Gastrocnemius medialis (tissue), 4 donors: Measurements from ENCODE around the gene PLXNA2. TPM values are rescaled to one million over a fixed set of nuclear protein-coding genes. Genes with fewer than 3 reads are reported as not detected.

Experiments used
- ATAC-seq, 2 donors: fragments of 150-250 bp; one replicate each; pipeline ENCODE4 v1.9.1; 2016
- DNase-seq, 2 donors: peaks; one replicate each; pipeline ENCODE4 v3.0.0-alpha.2; 2019
- H3K27ac ChIP-seq, 4 donors: fragments of 200-600 bp; sonication (generic); 1 replicate in 1 of 4; 2 replicates in 3 of 4; pipeline ENCODE4 v1.5.1; 2016 to 2018; ENCODE audit warnings: mild to moderate bottlenecking in 2 of 4, moderate library complexity in 1 of 4
- H3K27me3 ChIP-seq, 3 donors: fragments of 200-600 bp; sonication (generic) in 2 of 3; 1 replicate in 1 of 3; 2 replicates in 2 of 3; pipeline versions ENCODE4 v1.5.1 to v1.6.0; 2016 to 2019; ENCODE audit warnings: mild to moderate bottlenecking in 1 of 3, moderate library complexity in 1 of 3
- H3K36me3 ChIP-seq, 2 donors: fragments of 200-600 bp; sonication (generic) in 1 of 2; one replicate each; pipeline ENCODE4 v1.5.1; 2017 to 2018
- H3K4me1 ChIP-seq, 2 donors: fragments of 200-600 bp; sonication (generic) in 1 of 2; one replicate each; pipeline ENCODE4 v1.5.1; 2016 to 2017; ENCODE audit warnings: mild to moderate bottlenecking in 2 of 2
- H3K4me3 ChIP-seq, 4 donors: fragments of 200-600 bp; sonication (generic) in 3 of 4; 1 replicate in 1 of 4; 2 replicates in 3 of 4; pipeline ENCODE4 v1.5.1; 2016 to 2019; ENCODE audit warnings: mild to moderate bottlenecking in 2 of 4
- H3K9me3 ChIP-seq, 3 donors: fragments of 200-600 bp; sonication (generic) in 2 of 3; 1 replicate in 1 of 3; 2 replicates in 2 of 3; pipeline ENCODE4 v1.5.1; 2016 to 2019
- POLR2A ChIP-seq, 2 donors: fragments of 450-650 bp; IDR thresholded peaks; one replicate each; pipeline ENCODE4 v1.6.1; 2017; ENCODE audit warnings: antibody characterized with exemption in 2 of 2, mild to moderate bottlenecking in 2 of 2, moderate library complexity in 2 of 2
- in situ Hi-C, 4 donors: fragments of 200-750 bp; cut with MboI; loops; one replicate each; pipeline versions ENCODE4 v1.15.0 to v1.8.0; 2017; ENCODE audit warnings: low sequenced_read_pairs in 4 of 4
- intact Hi-C: fragments of 100-400 bp; cut with DNase I; formaldehyde crosslinking; loops from one replicate; pipeline ENCODE4 v1.15.1; 2023; ENCODE audit warnings: low total_unique reads
- total RNA-seq, 4 donors: library from RNA; depleted of rRNA; stranded (reverse); fragments of >200 nt; gene quantifications; one replicate each; pipeline versions ENCODE4 v1.1.0 to v1.2.3, GENCODE V29; 2016
- TF ChIP-seq, protein P1 (sequence below), 5 experiments: fragments of 450-650 bp in 3 of 5; fragments of 200-600 bp in 2 of 5; sonication (generic) in 2 of 5; IDR thresholded peaks in 4 of 5; conservative IDR thresholded peaks in 1 of 5; 1 replicate in 4 of 5; 2 replicates in 1 of 5; pipeline ENCODE4 v1.5.1; 2016 to 2019; ENCODE audit warnings: antibody characterized with exemption in 5 of 5, mild to moderate bottlenecking in 3 of 5, moderate library complexity in 3 of 5

PLXNA2 gene
- total RNA-seq, 4 donors from 2014 or later: 12.4 to 20.0 (median 16.2) TPM

DNA sequence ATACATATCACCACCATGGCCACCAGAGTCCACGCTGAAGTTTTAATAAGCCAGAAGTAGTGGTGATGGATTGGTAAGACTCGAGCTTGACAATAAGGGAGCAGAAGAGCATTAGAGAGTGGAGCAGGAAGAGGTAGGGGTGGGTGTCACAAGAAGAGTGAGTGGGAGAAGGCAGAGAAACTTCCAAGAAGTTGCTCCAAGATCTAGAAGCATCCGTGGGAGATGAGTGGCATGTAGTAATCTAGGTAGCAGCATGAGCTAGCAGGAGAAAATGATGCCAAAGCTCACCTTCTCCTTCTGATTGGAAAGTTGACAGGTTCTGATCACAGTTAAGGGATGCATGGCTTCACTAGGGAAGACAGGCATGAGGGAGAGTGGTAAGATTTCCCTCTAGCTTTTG lies 49.2 kb downstream of the PLXNA2 start:
- in situ Hi-C loops: no loop called here

DNA sequence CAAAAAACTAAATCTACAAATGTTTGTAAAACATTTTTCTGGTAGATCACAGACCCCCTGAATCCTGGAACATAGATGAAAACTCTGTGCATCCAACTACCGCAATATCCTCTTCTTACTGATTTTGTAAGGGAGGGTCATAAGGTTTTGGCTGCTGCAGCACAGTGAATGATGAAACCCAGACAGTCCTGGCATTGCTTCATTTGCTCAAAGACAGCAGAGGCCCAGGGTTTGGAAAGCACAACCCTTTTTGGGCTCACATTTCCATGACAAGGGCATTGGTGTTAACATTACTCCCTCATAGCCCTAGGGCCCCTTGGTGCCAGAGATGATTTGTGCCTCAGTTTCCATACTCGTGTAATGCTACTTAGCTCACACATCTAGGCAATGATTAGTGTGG lies 51.2 kb downstream of the PLXNA2 start:
- TF ChIP-seq, protein P1, sequence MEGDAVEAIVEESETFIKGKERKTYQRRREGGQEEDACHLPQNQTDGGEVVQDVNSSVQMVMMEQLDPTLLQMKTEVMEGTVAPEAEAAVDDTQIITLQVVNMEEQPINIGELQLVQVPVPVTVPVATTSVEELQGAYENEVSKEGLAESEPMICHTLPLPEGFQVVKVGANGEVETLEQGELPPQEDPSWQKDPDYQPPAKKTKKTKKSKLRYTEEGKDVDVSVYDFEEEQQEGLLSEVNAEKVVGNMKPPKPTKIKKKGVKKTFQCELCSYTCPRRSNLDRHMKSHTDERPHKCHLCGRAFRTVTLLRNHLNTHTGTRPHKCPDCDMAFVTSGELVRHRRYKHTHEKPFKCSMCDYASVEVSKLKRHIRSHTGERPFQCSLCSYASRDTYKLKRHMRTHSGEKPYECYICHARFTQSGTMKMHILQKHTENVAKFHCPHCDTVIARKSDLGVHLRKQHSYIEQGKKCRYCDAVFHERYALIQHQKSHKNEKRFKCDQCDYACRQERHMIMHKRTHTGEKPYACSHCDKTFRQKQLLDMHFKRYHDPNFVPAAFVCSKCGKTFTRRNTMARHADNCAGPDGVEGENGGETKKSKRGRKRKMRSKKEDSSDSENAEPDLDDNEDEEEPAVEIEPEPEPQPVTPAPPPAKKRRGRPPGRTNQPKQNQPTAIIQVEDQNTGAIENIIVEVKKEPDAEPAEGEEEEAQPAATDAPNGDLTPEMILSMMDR (IDR thresholded peaks at IDR 0.05 in 4 of 5, conservative IDR thresholded peaks at IDR 0.05 in 1 of 5): no peak
- TF ChIP-seq POLR2A (IDR thresholded peaks at IDR 0.05): no peak
- H3K36me3 ChIP-seq: no peaks in the 10 kb centered on the region
- H3K27ac ChIP-seq: peak overlapping the region in 3 of 4 donors; percentile 37 to 59 (median 58)
- no peaks in the 10 kb centered on the region for H3K9me3 ChIP-seq
- no peaks in the 10 kb centered on the region for H3K27me3 ChIP-seq
- H3K4me3 ChIP-seq: no peak overlapping the region
- ATAC-seq (peak; percentile 74 to 90), DNase-seq (peak; percentile 27 to 69)
- peaks cover 16 to 23% of the 10 kb centered on the region in 2 donors for H3K4me1 ChIP-seq
- in situ Hi-C loops (no loop called here), intact Hi-C loops (no loop called here)

More for the DNA sequence above, 49.2 kb downstream of the PLXNA2 start:
- Histone ChIP-seq H3K4me1 (peaks cover 6 to 11% of the 10 kb centered on the region in 2 donors), H3K9me3 (no peaks in the 10 kb centered on the region), H3K4me3 (no peak overlapping the region), H3K27me3 (no peaks in the 10 kb centered on the region), H3K27ac (no peak overlapping the region), H3K36me3 (no peaks in the 10 kb centered on the region)
- intact Hi-C loops: no loop called here
- ATAC-seq (no peak), DNase-seq (no peak)
- TF ChIP-seq, protein P1 (IDR thresholded peaks at IDR 0.05 in 4 of 5, conservative IDR thresholded peaks at IDR 0.05 in 1 of 5): no peak
- TF ChIP-seq POLR2A (IDR thresholded peaks at IDR 0.05): no peak

DNA sequence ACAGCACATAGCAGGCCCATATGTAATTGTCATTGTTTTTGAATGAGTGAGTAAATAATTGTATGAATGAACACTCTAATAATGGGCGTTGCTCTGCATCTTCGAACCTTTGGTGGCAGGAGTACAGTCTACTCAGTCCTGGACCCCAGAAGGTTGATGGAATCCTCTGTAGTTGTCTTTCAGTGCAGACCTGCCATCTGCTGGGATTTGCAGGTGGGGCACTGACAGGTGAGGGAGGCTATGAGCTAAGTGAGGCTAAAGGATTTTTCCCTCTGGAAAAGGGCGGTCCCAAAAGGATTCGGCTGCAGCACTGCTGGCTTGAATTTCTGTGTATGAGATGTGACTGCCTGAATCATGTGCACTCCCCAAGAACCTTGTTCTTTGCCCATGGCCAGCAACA lies 53.4 kb downstream of the PLXNA2 start:
- intact Hi-C loops (no loop called here), in situ Hi-C loops (no loop called here)
- DNase-seq: no peak
- Histone ChIP-seq H3K4me3 (no peak overlapping the region), H3K9me3 (no peaks in the 10 kb centered on the region), H3K36me3 (no peaks in the 10 kb centered on the region), H3K27me3 (no peaks in the 10 kb centered on the region), H3K4me1 (peaks cover 21 to 24% of the 10 kb centered on the region in 2 donors), H3K27ac (no peak overlapping the region)
- TF ChIP-seq, protein P1 (IDR thresholded peaks at IDR 0.05 in 4 of 5, conservative IDR thresholded peaks at IDR 0.05 in 1 of 5): peak in 1 of 5 experiments; percentile 13
- no peak for TF ChIP-seq POLR2A (IDR thresholded peaks at IDR 0.05)
- ATAC-seq: no peak

DNA sequence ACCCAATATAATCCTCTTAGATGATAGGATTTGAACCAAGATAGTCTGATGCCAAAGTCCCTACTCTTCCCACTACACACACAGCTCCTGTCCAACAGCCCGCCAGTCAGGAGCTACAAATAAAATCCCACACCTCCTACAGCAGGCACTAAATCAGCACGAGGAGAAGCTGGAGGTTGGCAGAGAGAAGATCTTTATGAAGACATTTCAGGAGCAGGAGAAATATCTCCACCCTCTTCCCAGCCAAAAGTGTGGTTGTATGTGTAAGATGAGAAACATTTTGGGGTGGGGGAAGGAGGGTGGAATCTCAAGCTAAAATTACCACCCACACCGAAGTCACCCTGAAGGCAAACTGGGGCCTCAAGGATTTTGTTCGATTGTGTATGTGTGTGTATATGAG lies 54.5 kb downstream of the PLXNA2 start:
- H3K36me3 ChIP-seq: no peaks in the 10 kb centered on the region
- no peak overlapping the region for H3K4me3 ChIP-seq
- in situ Hi-C loops (no loop called here), intact Hi-C loops (loop anchor here (2.0 to 5.0 kb wide), 2 partner anchors 15 to 53 kb away; partner anchors contain the start of gene PLXNA2)
- H3K4me1 ChIP-seq: peaks cover 31 to 35% of the 10 kb centered on the region in 2 donors
- ATAC-seq (peak in 1 of 2 donors; percentile 15), DNase-seq (no peak)
- no peaks in the 10 kb centered on the region for H3K27me3 ChIP-seq
- H3K9me3 ChIP-seq: no peaks in the 10 kb centered on the region
- no peak for TF ChIP-seq POLR2A (IDR thresholded peaks at IDR 0.05)
- TF ChIP-seq, protein P1 (IDR thresholded peaks at IDR 0.05 in 4 of 5, conservative IDR thresholded peaks at IDR 0.05 in 1 of 5): no peak
- H3K27ac ChIP-seq: peak overlapping the region; percentile 8 to 54 (median 32)

DNA sequence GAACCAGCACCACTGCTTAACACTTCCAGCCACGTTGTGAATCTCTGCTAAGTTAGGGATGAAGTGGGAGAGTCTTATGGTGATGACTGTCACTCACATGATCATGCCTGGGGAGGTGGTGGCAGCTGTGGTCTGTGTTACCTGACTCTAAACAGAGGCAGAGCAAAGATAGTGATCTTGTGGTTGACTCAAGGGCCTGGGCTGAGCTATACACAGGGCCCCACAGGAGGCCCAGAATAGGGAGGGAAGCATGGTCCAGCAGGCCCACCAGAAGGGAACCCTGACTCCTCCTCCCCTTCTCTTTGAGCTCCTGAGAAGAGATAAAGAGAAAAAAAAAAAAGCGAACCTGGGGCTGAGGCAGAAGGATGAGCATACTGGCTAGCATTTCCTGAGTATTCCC lies 55.0 kb downstream of the PLXNA2 start:
- Histone ChIP-seq H3K27me3 (no peaks in the 10 kb centered on the region), H3K4me3 (no peak overlapping the region), H3K36me3 (no peaks in the 10 kb centered on the region), H3K4me1 (peaks cover 37 to 38% of the 10 kb centered on the region in 2 donors), H3K9me3 (no peaks in the 10 kb centered on the region), H3K27ac (peak overlapping the region in 3 of 4 donors; percentile 8 to 54 (median 39))
- DNase-seq: no peak
- TF ChIP-seq, protein P1 (IDR thresholded peaks at IDR 0.05 in 4 of 5, conservative IDR thresholded peaks at IDR 0.05 in 1 of 5): no peak
- TF ChIP-seq POLR2A (IDR thresholded peaks at IDR 0.05): no peak
- peak; percentile 28 to 39 for ATAC-seq
- in situ Hi-C loops (no loop called here), intact Hi-C loops (loop anchor here (2.0 to 5.0 kb wide), 2 partner anchors 14 to 53 kb away; partner anchors contain the start of gene PLXNA2)
